CD4-positive, alpha-beta T cell treated with Interleukin-15 for 1 hour (primary cell): ENCODE data around the gene PLEKHA5.

Experiments used
- DNase-seq: peaks from one replicate; pipeline ENCODE4 v3.0.0-alpha.2; 2020

PLEKHA5 gene

GRCh38 chr12:19130224-19131024 lies 891 bp downstream of the PLEKHA5 start:
- DNase-seq, result no peak

GRCh38 chr12:19131025-19131444 lies 1.5 kb downstream of the PLEKHA5 start:
- no peak for DNase-seq

GRCh38 chr12:19138551-19138950 lies 9.0 kb downstream of the PLEKHA5 start:
- DNase-seq, result no peak

GRCh38 chr12:19138956-19139355 lies 9.4 kb downstream of the PLEKHA5 start:
- no peak for DNase-seq

- DNase-seq, result no peak
Measured at GRCh38 chr12:19139615-19140194, 10.2 kb downstream of the PLEKHA5 start.

- no peak for DNase-seq
Measured at GRCh38 chr12:19140381-19141236, 11.1 kb downstream of the PLEKHA5 start.

GRCh38 chr12:19142499-19142898 lies 13.0 kb downstream of the PLEKHA5 start:
- no peak for DNase-seq

GRCh38 chr12:19144287-19144686 lies 14.8 kb downstream of the PLEKHA5 start:
- DNase-seq, result no peak

- no peak for DNase-seq
Measured at GRCh38 chr12:19144985-19145384, 15.5 kb downstream of the PLEKHA5 start.

GRCh38 chr12:19148860-19149259 lies 19.3 kb downstream of the PLEKHA5 start:
- no peak for DNase-seq

GRCh38 chr12:19150273-19150900 lies 20.9 kb downstream of the PLEKHA5 start:
- DNase-seq, result no peak

- DNase-seq, result no peak
Measured at GRCh38 chr12:19151298-19151697, 21.8 kb downstream of the PLEKHA5 start.

- no peak for DNase-seq
Measured at GRCh38 chr12:19153396-19153795, 23.9 kb downstream of the PLEKHA5 start.

- no peak for DNase-seq
Measured at GRCh38 chr12:19154686-19155085, 25.2 kb downstream of the PLEKHA5 start.

- no peak for DNase-seq
Measured at GRCh38 chr12:19155981-19156734, 26.6 kb downstream of the PLEKHA5 start.

GRCh38 chr12:19158923-19159322 lies 29.4 kb downstream of the PLEKHA5 start:
- DNase-seq, result no peak

GRCh38 chr12:19161216-19161615 lies 31.7 kb downstream of the PLEKHA5 start:
- DNase-seq, result no peak

- DNase-seq, result no peak
Measured at GRCh38 chr12:19165451-19165850, 35.9 kb downstream of the PLEKHA5 start.

- no peak for DNase-seq
Measured at GRCh38 chr12:19166387-19166786, 36.9 kb downstream of the PLEKHA5 start.

GRCh38 chr12:19166956-19167355 lies 37.4 kb downstream of the PLEKHA5 start:
- DNase-seq, result no peak

- no peak for DNase-seq
Measured at GRCh38 chr12:19167708-19168107, 38.2 kb downstream of the PLEKHA5 start.

- DNase-seq, result no peak
Measured at GRCh38 chr12:19168644-19169043, 39.1 kb downstream of the PLEKHA5 start.
